Fibroblast of the aortic adventitia (primary cell): Measurements from ENCODE around the gene DHFR. TPM values are rescaled to one million over a fixed set of nuclear protein-coding genes. Genes with fewer than 3 reads are reported as not detected.

Experiments used
- DNase-seq: peaks from one replicate; pipeline ENCODE4 v3.0.0-alpha.2; 2010; ENCODE audit warnings: low read depth
- H3K4me3 ChIP-seq: 2 replicates; pipeline ENCODE4 v1.5.1; 2011; ENCODE audit warnings: low read depth, mild to moderate bottlenecking, control low read depth, low read length, moderate library complexity
- total RNA-seq: library from RNA; depleted of rRNA; stranded (reverse); fragments of >200 nt; gene quantifications from 2 replicates; pipeline ENCODE4 v1.2.3, GENCODE V29; 2012; ENCODE audit warnings: low replicate concordance
- TF ChIP-seq, protein P1 (sequence below): IDR thresholded peaks from 2 replicates; pipeline ENCODE4 v1.5.1; 2011; ENCODE audit warnings: mild to moderate bottlenecking, low read length, control low read depth, inconsistent platforms; ENCODE audit not compliant: insufficient read depth

DHFR gene
- total RNA-seq, 1 donor: 49.5 TPM

DNA sequence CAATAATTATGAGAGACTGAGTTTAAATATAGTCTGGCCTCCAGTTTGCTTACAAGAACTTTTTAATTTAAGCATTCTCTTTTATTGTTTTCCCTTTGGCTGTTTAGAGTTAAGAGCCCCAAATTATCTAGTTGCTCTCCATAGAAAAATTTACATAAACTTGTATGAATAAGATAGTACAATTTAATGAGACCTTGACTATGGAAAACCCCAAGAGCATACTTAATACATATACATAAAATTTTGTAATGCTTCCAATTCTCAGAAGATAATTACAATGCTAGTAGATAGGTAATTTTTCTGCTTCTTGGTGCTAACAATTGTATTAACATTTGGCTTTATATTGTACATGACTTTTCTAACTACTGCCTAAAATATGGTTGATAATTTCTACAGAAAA lies 20.6 kb downstream of the DHFR start:
- H3K4me3 ChIP-seq: no peak overlapping the region
- TF ChIP-seq, protein P1, sequence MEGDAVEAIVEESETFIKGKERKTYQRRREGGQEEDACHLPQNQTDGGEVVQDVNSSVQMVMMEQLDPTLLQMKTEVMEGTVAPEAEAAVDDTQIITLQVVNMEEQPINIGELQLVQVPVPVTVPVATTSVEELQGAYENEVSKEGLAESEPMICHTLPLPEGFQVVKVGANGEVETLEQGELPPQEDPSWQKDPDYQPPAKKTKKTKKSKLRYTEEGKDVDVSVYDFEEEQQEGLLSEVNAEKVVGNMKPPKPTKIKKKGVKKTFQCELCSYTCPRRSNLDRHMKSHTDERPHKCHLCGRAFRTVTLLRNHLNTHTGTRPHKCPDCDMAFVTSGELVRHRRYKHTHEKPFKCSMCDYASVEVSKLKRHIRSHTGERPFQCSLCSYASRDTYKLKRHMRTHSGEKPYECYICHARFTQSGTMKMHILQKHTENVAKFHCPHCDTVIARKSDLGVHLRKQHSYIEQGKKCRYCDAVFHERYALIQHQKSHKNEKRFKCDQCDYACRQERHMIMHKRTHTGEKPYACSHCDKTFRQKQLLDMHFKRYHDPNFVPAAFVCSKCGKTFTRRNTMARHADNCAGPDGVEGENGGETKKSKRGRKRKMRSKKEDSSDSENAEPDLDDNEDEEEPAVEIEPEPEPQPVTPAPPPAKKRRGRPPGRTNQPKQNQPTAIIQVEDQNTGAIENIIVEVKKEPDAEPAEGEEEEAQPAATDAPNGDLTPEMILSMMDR: no peak
- no peak for DNase-seq

DNA sequence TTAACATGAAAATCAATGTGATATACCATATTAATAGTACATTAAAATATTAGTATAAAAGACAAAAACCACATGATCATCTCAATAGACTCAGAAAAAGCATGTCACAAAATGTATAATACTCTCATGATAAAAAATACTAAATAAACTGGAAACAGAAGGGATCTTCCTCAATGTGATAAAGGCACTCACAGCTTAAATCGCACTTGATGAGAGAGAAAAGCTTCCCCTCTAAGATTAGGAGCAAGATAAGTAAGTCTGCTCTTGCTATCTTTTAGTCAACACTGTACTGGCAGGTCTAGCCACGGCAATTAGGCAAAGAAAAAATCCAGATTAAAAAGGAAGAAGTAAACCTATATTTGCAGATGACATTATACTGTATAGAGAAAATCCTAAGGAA lies 22.1 kb downstream of the DHFR start:
- DNase-seq: no peak
- no peak overlapping the region for H3K4me3 ChIP-seq
- TF ChIP-seq, protein P1: no peak

DNA sequence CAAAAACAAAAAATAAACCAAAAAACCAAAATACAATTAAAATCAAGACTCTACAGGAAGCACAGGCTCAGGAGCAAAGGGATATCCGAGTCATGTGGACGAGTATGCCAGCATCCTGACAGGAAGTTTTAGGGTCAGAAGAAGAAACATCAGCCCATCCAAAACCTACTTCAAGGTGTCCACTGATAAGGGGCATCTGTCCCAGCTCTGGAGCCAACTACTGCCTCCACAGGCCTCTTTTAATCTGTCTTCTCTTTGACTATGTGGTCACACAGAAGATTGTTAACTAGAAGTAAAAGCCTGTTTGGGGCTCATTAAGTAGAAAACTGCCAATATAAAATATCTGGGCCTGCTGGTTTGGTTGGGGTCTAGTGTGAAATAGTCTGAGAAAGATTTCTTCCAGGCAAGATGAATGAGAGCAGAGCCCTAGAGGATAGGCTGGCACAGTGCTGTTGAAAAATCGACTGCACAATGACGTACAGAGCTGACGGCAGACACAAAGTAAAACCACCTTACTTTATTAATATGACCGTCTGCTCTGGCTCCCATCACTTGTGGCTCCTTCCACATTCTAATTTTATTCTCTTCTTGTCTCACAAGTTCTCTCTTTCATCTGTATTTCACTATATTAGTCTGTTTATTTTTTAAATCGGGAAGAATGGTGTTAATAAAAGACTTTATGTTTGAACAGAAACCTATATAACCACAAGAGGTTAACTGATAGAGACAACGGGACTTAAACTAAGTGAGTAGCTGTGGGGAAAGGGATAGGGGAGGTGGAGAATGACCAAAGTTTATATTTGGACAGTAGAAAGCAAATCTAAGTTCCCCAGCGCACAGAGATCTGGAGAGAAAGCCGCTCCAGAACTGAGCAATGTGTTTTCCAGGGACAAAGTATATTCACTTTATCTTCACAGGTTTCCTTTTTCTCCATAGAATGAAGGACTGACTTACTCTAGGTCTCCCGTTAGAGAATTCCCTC lies 23.2 kb downstream of the DHFR start:
- TF ChIP-seq, protein P1: no peak
- no peak overlapping the region for H3K4me3 ChIP-seq
- DNase-seq: no peak

DNA sequence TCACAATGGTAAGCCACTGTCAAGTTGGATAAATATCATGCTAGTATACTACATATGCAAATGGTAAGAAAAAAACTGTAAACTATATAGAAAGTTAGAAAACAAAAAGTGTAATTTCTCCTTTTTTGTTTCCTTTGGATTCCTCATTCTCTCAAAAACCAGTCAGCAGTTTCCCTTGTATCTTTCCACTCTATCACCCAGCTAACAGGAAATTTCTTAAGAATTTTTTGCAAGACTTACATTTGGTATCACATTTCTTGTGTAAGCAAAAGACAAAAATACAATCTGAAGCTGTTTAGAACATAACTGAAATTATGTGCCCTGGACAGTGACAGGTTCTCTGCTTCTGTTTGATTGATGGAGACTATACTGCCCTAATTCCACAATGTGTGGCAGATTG lies 25.5 kb downstream of the DHFR start:
- H3K4me3 ChIP-seq: no peak overlapping the region
- DNase-seq: no peak
- TF ChIP-seq, protein P1: no peak

DNA sequence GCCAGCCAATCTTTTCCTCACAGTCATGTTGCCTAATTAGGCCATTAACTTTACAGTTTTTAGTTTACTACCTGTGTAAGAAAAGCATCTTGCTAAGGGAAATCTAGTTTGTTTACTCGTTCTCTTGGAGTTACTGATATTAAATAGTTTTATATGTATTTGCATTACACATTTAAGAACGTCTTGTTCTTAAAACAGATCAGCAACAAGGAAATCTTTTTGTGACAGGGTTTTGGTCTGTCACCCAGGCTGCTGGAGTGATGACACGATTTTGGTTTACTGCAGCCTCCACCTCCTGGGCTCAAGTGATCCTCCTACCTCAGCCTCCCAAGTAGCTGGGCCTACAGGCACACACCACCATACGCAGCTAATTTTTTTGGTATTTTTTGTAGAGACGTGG lies 29.6 kb downstream of the DHFR start:
- no peak for DNase-seq
- TF ChIP-seq, protein P1: no peak
- H3K4me3 ChIP-seq: no peak overlapping the region

DNA sequence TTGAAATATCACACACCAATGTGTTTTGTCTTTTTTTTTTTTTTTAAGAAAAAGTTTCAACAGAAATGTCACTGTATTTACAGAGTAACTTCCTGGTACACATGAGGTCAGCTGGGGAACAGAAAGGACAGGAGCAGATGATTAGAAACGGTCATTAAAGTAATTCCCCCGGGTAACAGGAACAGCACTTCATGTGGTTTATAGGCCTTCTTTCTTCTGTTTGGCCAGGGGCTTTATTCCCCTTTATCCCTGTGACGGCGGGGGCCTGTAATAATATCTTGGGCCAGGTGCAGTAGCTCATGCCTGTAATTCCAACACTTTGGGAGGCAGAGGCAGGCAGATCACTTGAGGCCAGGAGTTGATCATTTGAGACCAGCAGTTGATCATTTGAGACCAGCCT lies 30.8 kb downstream of the DHFR start:
- no peak overlapping the region for H3K4me3 ChIP-seq
- DNase-seq: no peak
- TF ChIP-seq, protein P1: no peak

DNA sequence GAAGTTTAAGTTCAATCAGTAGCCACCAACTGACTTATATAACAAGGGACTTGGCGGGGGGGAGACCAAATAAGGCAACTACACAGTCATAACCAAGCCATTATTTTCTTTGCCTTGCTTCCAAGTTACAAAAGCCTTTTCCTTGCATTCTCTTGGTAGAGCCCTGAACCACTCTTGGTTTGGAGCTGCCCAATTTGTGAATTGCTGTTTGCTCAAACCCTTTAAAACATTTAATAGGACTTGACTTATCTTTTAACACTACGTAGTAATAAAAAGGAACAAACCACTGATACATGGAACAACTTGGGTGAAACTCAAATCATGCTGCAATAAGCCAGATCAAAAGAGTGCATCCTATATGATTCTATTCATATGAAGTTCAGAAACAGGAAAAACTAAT lies 32.0 kb downstream of the DHFR start:
- no peak for DNase-seq
- H3K4me3 ChIP-seq: no peak overlapping the region
- TF ChIP-seq, protein P1: no peak
